K562 (cell line): ENCODE results near the gene URGCP. TPM values are rescaled to one million over a fixed set of nuclear protein-coding genes. Genes with fewer than 3 reads are reported as not detected.

Source experiments
- CBFA2T3 ChIP-seq: fragments of 450-650 bp; IDR thresholded peaks from 2 replicates; pipeline ENCODE4 v1.6.1; 2017
- CCNT2 ChIP-seq: IDR thresholded peaks from 2 replicates; pipeline ENCODE4 v1.6.1; 2011; ENCODE audit warnings: borderline replicate concordance, low read depth, mild to moderate bottlenecking, moderate library complexity, mixed read lengths, low read length; ENCODE audit not compliant: insufficient read length; ENCODE audit errors: extremely low read depth
- EP400 ChIP-seq: fragments of 450-650 bp; IDR thresholded peaks from 2 replicates; pipeline ENCODE4 v1.6.1; 2017; ENCODE audit warnings: antibody characterized with exemption, mild to moderate bottlenecking, moderate library complexity
- KAT8 ChIP-seq: fragments of 450-650 bp; IDR thresholded peaks from 2 replicates; pipeline ENCODE4 v1.6.1; 2016; ENCODE audit warnings: low read depth, mild to moderate bottlenecking
- NR2F6 ChIP-seq: fragments of 450-650 bp; formaldehyde crosslinking; IDR thresholded peaks from 2 replicates; pipeline ENCODE4 v1.4.0; 2020; ENCODE audit warnings: mild to moderate bottlenecking
- XRCC5 ChIP-seq: fragments of 200-400 bp; formaldehyde crosslinking; IDR thresholded peaks from 2 replicates; pipeline ENCODE4 v1.6.1; 2017; ENCODE audit warnings: low read depth, mild to moderate bottlenecking, low read length
- ZBED1 ChIP-seq: IDR thresholded peaks from 2 replicates; pipeline ENCODE4 v1.6.1; 2014
- ZNF124 ChIP-seq: sonication (generic); formaldehyde crosslinking; IDR thresholded peaks from 2 replicates; pipeline ENCODE4 v1.8.1; 2022; ENCODE audit warnings: missing genetic modification reagents
- ZNF316 ChIP-seq: fragments of 450-650 bp; IDR thresholded peaks from 2 replicates; pipeline ENCODE4 v1.6.1; 2016
- ZNF444 ChIP-seq: fragments of 250-450 bp; sonication (Bioruptor Pico); IDR thresholded peaks from 2 replicates; pipeline ENCODE4 v1.4.0; 2020; ENCODE audit warnings: mild to moderate bottlenecking, moderate library complexity
- ZNF507 ChIP-seq: conservative IDR thresholded peaks from 2 replicates; pipeline ENCODE4 v1.6.1; 2017; ENCODE audit warnings: missing genetic modification characterization, missing compliant biosample characterization
- ZNF764 ChIP-seq: fragments of 250-450 bp; sonication (Bioruptor Pico); IDR thresholded peaks from 2 replicates; pipeline ENCODE4 v1.4.0; 2020; ENCODE audit warnings: low read depth, mild to moderate bottlenecking, moderate library complexity
- polyA plus RNA-seq, 8 experiments: library from polyadenylated mRNA; depleted of rRNA in 4 of 8; stranded (reverse) in 5 of 8; unstranded in 3 of 8; fragments of >200 nt; fragmentation: Nextera tagmentation in 2 of 8; fragmentation: Illumina TruSeq in 1 of 8; extraction: Ambion mirVana in 2 of 8; extraction: Trizol in 1 of 8; gene quantifications; 2 replicates each; pipeline versions ENCODE4 v1.2.1 to v1.2.3, GENCODE V29; 2011 to 2014; ENCODE audit warnings: inconsistent platforms in 1 of 8, missing spikeins in 1 of 8
- total RNA-seq, 7 experiments: library from RNA; depleted of rRNA in 6 of 7; stranded (reverse); fragments of >200 nt in 6 of 7; fragmentation: Illumina TruSeq in 2 of 7; extraction: Trizol in 2 of 7; gene quantifications; 2 replicates each; pipeline versions ENCODE4 v1.2.1 to v1.2.3, GENCODE V29; 2011 to 2021; ENCODE audit warnings: low replicate concordance in 1 of 7
- TF ChIP-seq, protein P1 (sequence below): fragments of 450-650 bp; IDR thresholded peaks from 2 replicates; pipeline ENCODE4 v1.6.1; 2016; ENCODE audit warnings: mild to moderate bottlenecking, moderate library complexity

The URGCP gene
- total and polyA plus RNA-seq, 9 of the 15 experiments (the other 6 are each of a cell fraction or from before 2014, with no cell fraction given) = 1.7 to 25.8 (median 12.5) TPM

DNA sequence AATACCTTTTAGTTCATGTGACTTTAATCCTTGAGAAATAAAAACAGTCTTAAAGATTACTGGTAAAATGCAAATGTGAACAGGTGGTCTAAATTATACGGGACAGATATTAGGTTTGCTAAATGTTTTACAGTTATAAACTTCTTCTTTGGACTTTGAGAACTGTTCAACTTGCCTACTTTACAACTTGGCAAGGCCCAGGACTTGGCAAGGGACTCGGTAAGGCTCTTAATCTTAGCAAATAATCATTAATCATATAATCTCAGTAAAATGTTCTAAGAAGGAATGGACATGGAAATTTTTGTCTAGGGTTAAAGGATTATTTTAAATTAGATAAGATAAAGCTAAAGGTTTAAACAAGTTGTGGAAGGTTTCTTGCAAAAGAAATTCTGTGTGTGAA lies 15.0 kb upstream of the URGCP start (continued):
- TF ChIP-seq, protein P1, sequence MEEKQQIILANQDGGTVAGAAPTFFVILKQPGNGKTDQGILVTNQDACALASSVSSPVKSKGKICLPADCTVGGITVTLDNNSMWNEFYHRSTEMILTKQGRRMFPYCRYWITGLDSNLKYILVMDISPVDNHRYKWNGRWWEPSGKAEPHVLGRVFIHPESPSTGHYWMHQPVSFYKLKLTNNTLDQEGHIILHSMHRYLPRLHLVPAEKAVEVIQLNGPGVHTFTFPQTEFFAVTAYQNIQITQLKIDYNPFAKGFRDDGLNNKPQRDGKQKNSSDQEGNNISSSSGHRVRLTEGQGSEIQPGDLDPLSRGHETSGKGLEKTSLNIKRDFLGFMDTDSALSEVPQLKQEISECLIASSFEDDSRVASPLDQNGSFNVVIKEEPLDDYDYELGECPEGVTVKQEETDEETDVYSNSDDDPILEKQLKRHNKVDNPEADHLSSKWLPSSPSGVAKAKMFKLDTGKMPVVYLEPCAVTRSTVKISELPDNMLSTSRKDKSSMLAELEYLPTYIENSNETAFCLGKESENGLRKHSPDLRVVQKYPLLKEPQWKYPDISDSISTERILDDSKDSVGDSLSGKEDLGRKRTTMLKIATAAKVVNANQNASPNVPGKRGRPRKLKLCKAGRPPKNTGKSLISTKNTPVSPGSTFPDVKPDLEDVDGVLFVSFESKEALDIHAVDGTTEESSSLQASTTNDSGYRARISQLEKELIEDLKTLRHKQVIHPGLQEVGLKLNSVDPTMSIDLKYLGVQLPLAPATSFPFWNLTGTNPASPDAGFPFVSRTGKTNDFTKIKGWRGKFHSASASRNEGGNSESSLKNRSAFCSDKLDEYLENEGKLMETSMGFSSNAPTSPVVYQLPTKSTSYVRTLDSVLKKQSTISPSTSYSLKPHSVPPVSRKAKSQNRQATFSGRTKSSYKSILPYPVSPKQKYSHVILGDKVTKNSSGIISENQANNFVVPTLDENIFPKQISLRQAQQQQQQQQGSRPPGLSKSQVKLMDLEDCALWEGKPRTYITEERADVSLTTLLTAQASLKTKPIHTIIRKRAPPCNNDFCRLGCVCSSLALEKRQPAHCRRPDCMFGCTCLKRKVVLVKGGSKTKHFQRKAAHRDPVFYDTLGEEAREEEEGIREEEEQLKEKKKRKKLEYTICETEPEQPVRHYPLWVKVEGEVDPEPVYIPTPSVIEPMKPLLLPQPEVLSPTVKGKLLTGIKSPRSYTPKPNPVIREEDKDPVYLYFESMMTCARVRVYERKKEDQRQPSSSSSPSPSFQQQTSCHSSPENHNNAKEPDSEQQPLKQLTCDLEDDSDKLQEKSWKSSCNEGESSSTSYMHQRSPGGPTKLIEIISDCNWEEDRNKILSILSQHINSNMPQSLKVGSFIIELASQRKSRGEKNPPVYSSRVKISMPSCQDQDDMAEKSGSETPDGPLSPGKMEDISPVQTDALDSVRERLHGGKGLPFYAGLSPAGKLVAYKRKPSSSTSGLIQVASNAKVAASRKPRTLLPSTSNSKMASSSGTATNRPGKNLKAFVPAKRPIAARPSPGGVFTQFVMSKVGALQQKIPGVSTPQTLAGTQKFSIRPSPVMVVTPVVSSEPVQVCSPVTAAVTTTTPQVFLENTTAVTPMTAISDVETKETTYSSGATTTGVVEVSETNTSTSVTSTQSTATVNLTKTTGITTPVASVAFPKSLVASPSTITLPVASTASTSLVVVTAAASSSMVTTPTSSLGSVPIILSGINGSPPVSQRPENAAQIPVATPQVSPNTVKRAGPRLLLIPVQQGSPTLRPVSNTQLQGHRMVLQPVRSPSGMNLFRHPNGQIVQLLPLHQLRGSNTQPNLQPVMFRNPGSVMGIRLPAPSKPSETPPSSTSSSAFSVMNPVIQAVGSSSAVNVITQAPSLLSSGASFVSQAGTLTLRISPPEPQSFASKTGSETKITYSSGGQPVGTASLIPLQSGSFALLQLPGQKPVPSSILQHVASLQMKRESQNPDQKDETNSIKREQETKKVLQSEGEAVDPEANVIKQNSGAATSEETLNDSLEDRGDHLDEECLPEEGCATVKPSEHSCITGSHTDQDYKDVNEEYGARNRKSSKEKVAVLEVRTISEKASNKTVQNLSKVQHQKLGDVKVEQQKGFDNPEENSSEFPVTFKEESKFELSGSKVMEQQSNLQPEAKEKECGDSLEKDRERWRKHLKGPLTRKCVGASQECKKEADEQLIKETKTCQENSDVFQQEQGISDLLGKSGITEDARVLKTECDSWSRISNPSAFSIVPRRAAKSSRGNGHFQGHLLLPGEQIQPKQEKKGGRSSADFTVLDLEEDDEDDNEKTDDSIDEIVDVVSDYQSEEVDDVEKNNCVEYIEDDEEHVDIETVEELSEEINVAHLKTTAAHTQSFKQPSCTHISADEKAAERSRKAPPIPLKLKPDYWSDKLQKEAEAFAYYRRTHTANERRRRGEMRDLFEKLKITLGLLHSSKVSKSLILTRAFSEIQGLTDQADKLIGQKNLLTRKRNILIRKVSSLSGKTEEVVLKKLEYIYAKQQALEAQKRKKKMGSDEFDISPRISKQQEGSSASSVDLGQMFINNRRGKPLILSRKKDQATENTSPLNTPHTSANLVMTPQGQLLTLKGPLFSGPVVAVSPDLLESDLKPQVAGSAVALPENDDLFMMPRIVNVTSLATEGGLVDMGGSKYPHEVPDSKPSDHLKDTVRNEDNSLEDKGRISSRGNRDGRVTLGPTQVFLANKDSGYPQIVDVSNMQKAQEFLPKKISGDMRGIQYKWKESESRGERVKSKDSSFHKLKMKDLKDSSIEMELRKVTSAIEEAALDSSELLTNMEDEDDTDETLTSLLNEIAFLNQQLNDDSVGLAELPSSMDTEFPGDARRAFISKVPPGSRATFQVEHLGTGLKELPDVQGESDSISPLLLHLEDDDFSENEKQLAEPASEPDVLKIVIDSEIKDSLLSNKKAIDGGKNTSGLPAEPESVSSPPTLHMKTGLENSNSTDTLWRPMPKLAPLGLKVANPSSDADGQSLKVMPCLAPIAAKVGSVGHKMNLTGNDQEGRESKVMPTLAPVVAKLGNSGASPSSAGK = no peak
- no peak for TF ChIP-seq ZNF764 (CRISPR knock-in tag)
- no peak for TF ChIP-seq ZNF444 (CRISPR knock-in tag)
- no peak for TF ChIP-seq NR2F6
- TF ChIP-seq ZNF507 (tag) = no peak
- TF ChIP-seq KAT8 = no peak
- no peak for TF ChIP-seq ZNF316
- no peak for TF ChIP-seq EP400
- no peak for TF ChIP-seq ZBED1
- no peak for TF ChIP-seq CBFA2T3
- TF ChIP-seq CCNT2 = no peak
- no peak for TF ChIP-seq ZNF124 (CRISPR knock-in tag)
- TF ChIP-seq XRCC5 = no peak
- TF ChIP-seq, all 486 proteins: peak for 0
